ENCODE measurements around the gene DUSP5.

DUSP5 gene

GRCh38 chr10:110501142-110501937, 3.6 kb downstream of the DUSP5 start:
- Histone ChIP-seq H4K20me1 (ENCODE audit: control insufficient read depth, insufficient read depth, low read depth, low read length) (no peaks in the 10 kb centered on the region), H3K27ac (ENCODE audit: low read depth, low read length) (no peak overlapping the region), H3K4me2 (ENCODE audit: low read length) (no peak overlapping the region), H3K9me2 (replicated peaks; ENCODE audit: control insufficient read depth, low read length) (no peaks in the 10 kb centered on the region), H3K36me3 (ENCODE audit: control insufficient read depth, low read length) (no peaks in the 10 kb centered on the region), H3K4me3 (ENCODE audit: low read length) (no peak overlapping the region), H3K4me1 (ENCODE audit: control insufficient read depth, low read length) (peaks cover 55% of the 10 kb centered on the region), H3F3A (ENCODE audit: control insufficient read depth, insufficient read depth) (peaks cover 7% of the 10 kb centered on the region), H3K79me2 (ENCODE audit: control insufficient read depth, low read length) (no peaks in the 10 kb centered on the region), H3K27me3 (ENCODE audit: control insufficient read depth, low read length) (peaks cover 57% of the 10 kb centered on the region), H3K9me3 (ENCODE audit: control insufficient read depth, insufficient read depth, low read length) (no peaks in the 10 kb centered on the region)
- TF ChIP-seq CTCF (IDR thresholded peaks at IDR 0.05; ENCODE audit: low read depth, low read length, poor library complexity, severe bottlenecking) (no peak), EZH2phosphoT487 (IDR thresholded peaks at IDR 0.05; ENCODE audit: borderline replicate concordance, low read length) (no peak)

- H3K79me2 ChIP-seq (ENCODE audit: control insufficient read depth, low read length) = no peaks in the 10 kb centered on the region
- H3K4me3 ChIP-seq (ENCODE audit: low read length) = no peak overlapping the region
- peaks cover 46% of the 10 kb centered on the region for H3K4me1 ChIP-seq (ENCODE audit: control insufficient read depth, low read length)
These were observed 4.6 kb downstream of the DUSP5 start for GRCh38 chr10:110502072-110502845.

GRCh38 chr10:110502851-110503301, 5.2 kb downstream of the DUSP5 start:
- Histone ChIP-seq H3K9me3 (ENCODE audit: control insufficient read depth, insufficient read depth, low read length) (no peaks in the 10 kb centered on the region), H3K36me3 (ENCODE audit: control insufficient read depth, low read length) (no peaks in the 10 kb centered on the region), H3K4me3 (ENCODE audit: low read length) (peak overlapping the region; percentile 24; the same call in 1 of the 2 replicates), H3K9me2 (replicated peaks; ENCODE audit: control insufficient read depth, low read length) (no peaks in the 10 kb centered on the region), H3K4me1 (ENCODE audit: control insufficient read depth, low read length) (peaks cover 45% of the 10 kb centered on the region), H3K4me2 (ENCODE audit: low read length) (peak overlapping the region; percentile 56), H3K27me3 (ENCODE audit: control insufficient read depth, low read length) (peaks cover 53% of the 10 kb centered on the region), H3K27ac (ENCODE audit: low read depth, low read length) (peak overlapping the region; percentile 37), H4K20me1 (ENCODE audit: control insufficient read depth, insufficient read depth, low read depth, low read length) (no peaks in the 10 kb centered on the region), H3K79me2 (ENCODE audit: control insufficient read depth, low read length) (no peaks in the 10 kb centered on the region), H3F3A (ENCODE audit: control insufficient read depth, insufficient read depth) (peaks cover 7% of the 10 kb centered on the region)
- TF ChIP-seq CTCF (IDR thresholded peaks at IDR 0.05; ENCODE audit: low read depth, low read length, poor library complexity, severe bottlenecking) (no peak), EZH2phosphoT487 (IDR thresholded peaks at IDR 0.05; ENCODE audit: borderline replicate concordance, low read length) (no peak)

More at GRCh38 chr10:110502072-110502845, 4.6 kb downstream of the DUSP5 start:
- Histone ChIP-seq H4K20me1 (ENCODE audit: control insufficient read depth, insufficient read depth, low read depth, low read length) (no peaks in the 10 kb centered on the region), H3K36me3 (ENCODE audit: control insufficient read depth, low read length) (no peaks in the 10 kb centered on the region), H3K27ac (ENCODE audit: low read depth, low read length) (no peak overlapping the region), H3K27me3 (ENCODE audit: control insufficient read depth, low read length) (peaks cover 53% of the 10 kb centered on the region), H3K9me3 (ENCODE audit: control insufficient read depth, insufficient read depth, low read length) (no peaks in the 10 kb centered on the region), H3K9me2 (replicated peaks; ENCODE audit: control insufficient read depth, low read length) (no peaks in the 10 kb centered on the region), H3F3A (ENCODE audit: control insufficient read depth, insufficient read depth) (peaks cover 7% of the 10 kb centered on the region), H3K4me2 (ENCODE audit: low read length) (peak overlapping the region; percentile 56)
- no peak for TF ChIP-seq CTCF (IDR thresholded peaks at IDR 0.05; ENCODE audit: low read depth, low read length, poor library complexity, severe bottlenecking)
- no peak for TF ChIP-seq EZH2phosphoT487 (IDR thresholded peaks at IDR 0.05; ENCODE audit: borderline replicate concordance, low read length)

All from DOHH2 (cell line).